H1 (cell line): Measurements from ENCODE around the gene DEDD. TPM values are rescaled to one million over a fixed set of nuclear protein-coding genes. Genes with fewer than 3 reads are reported as not detected.

Experiments
- HDAC2 ChIP-seq, 2 experiments: fragments of 300-600 bp in 1 of 2; sonication (generic) in 1 of 2; IDR thresholded peaks; 2 replicates each; pipeline ENCODE4 v1.6.1; 2011 to 2012; ENCODE audit warnings: low read depth in 2 of 2, low read length in 2 of 2, mild to moderate bottlenecking in 2 of 2, moderate library complexity in 2 of 2, borderline replicate concordance in 1 of 2, inconsistent platforms in 1 of 2
- HDAC6 ChIP-seq: IDR thresholded peaks from one replicate; pipeline ENCODE4 v1.7.1; 2012; ENCODE audit warnings: low read depth, mild to moderate bottlenecking, inconsistent platforms, low read length, moderate library complexity
- POU5F1 ChIP-seq: IDR thresholded peaks from 2 replicates; pipeline ENCODE4 v1.6.1; 2011; ENCODE audit warnings: low read depth, mild to moderate bottlenecking, low read length, moderate library complexity
- SIX5 ChIP-seq: IDR thresholded peaks from 2 replicates; pipeline ENCODE4 v1.6.1; 2011; ENCODE audit warnings: mild to moderate bottlenecking, low read depth, low read length
- SP4 ChIP-seq: IDR thresholded peaks from 2 replicates; pipeline ENCODE4 v1.6.1; 2012; ENCODE audit warnings: low read length, inconsistent platforms
- TAF1 ChIP-seq: IDR thresholded peaks from 2 replicates; pipeline ENCODE4 v1.6.1; 2011; ENCODE audit warnings: mild to moderate bottlenecking, low read depth, low read length
- TEAD4 ChIP-seq: IDR thresholded peaks from 2 replicates; pipeline ENCODE4 v1.6.1; 2012; ENCODE audit warnings: low read depth, low read length, inconsistent platforms, mixed read lengths
- polyA plus RNA-seq, 7 experiments: library from polyadenylated mRNA; depleted of rRNA in 3 of 7; stranded (reverse) in 5 of 7; unstranded in 2 of 7; fragments of >200 nt in 5 of 7; fragments of 200-250 nt in 2 of 7; gene quantifications; 1 replicate in 5 of 7; 2 replicates in 1 of 7; 4 replicates in 1 of 7; pipeline versions ENCODE4 v1.2.1 to v1.2.3, GENCODE V29; 2011 to 2013; ENCODE audit warnings: missing spikeins in 2 of 7, mixed read lengths in 2 of 7
- total RNA-seq: library from RNA; stranded (reverse); fragmentation: NEBNext Ultra II Directional; extraction: Animal tissue kit (Norgen Biotek cat#: 25700); gene quantifications from 2 replicates; pipeline ENCODE4 v1.2.1, GENCODE V29; 2021
- TF ChIP-seq, protein P1 (sequence below): IDR thresholded peaks from 2 replicates; pipeline ENCODE4 v1.6.1; 2012; ENCODE audit warnings: inconsistent platforms

The DEDD gene
- total and polyA plus RNA-seq, 2 of the 8 experiments (the other 6 are each of a cell fraction or from before 2014, with no cell fraction given): 42.6 to 55.9 TPM

- TF ChIP-seq POU5F1: no peak
- TF ChIP-seq, protein P1, sequence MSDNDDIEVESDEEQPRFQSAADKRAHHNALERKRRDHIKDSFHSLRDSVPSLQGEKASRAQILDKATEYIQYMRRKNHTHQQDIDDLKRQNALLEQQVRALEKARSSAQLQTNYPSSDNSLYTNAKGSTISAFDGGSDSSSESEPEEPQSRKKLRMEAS: no peak
- no peak for TF ChIP-seq TEAD4
- no peak for TF ChIP-seq HDAC2 (IDR thresholded peaks at IDR 0.05; ENCODE audit: borderline replicate concordance in 1 of 2, low read depth in 2 of 2, low read length in 2 of 2)
- TF ChIP-seq TAF1: no peak
- TF ChIP-seq HDAC6: no peak
- no peak for TF ChIP-seq SIX5
- TF ChIP-seq SP4: no peak
These were observed 47.2 kb upstream of the DEDD start (continued) for GRCh38 chr1:161179698-161180097.
